ENCODE measurements around the gene GAS2L3. TPM values are rescaled to one million over a fixed set of nuclear protein-coding genes. Genes with fewer than 3 reads are reported as not detected.

GAS2L3 gene
- total RNA-seq, 1 experiment from 2014 or later, result 116 TPM

GRCh38 chr12:100574187-100575074 lies 947 bp downstream of the GAS2L3 start:
- Mint-ChIP-seq H3K9me3 (ENCODE audit: low read depth, unreplicated experiment) (no peaks in the 10 kb centered on the region), H3K27me3 (ENCODE audit: unreplicated experiment) (no peaks in the 10 kb centered on the region), H3K36me3 (ENCODE audit: insufficient read depth, unreplicated experiment) (peaks cover 30% of the 10 kb centered on the region), H3K4me1 (ENCODE audit: low read depth, unreplicated experiment) (peaks cover 18% of the 10 kb centered on the region), H3K27ac (ENCODE audit: unreplicated experiment) (peak overlapping the region; percentile 92), H3K4me3 (ENCODE audit: low read depth, unreplicated experiment) (peak overlapping the region; percentile 97)
- TSS peak; percentile 56 for BruUV-seq (replicated peaks)
- CTCF ChIA-PET, result no interaction called here
- DNase-seq, result peak; percentile 19
- TF ChIP-seq CTCF (IDR thresholded peaks at IDR 0.05; ENCODE audit: unreplicated experiment), result no peak
- intact Hi-C loops (cut with micrococcal nuclease; ENCODE audit: unreplicated experiment), result loop anchor here (1.0 to 5.0 kb wide), 5 partner anchors 18 to 168 kb away; no protein-coding TSS in a partner anchor

- H3K27ac Mint-ChIP-seq (ENCODE audit: unreplicated experiment), result no peak overlapping the region
- H3K27me3 Mint-ChIP-seq (ENCODE audit: unreplicated experiment), result no peaks in the 10 kb centered on the region
- H3K9me3 Mint-ChIP-seq (ENCODE audit: low read depth, unreplicated experiment), result peaks cover 2% of the 10 kb centered on the region
- TF ChIP-seq CTCF (IDR thresholded peaks at IDR 0.05; ENCODE audit: unreplicated experiment), result no peak
- no TSS peak for BruUV-seq (replicated peaks)
- peak; percentile 23 for DNase-seq
- intact Hi-C loops (cut with micrococcal nuclease; ENCODE audit: unreplicated experiment), result loop anchor here (5.0 kb wide), 2 partner anchors 56 to 166 kb away; no protein-coding TSS in a partner anchor
- peaks cover 18% of the 10 kb centered on the region for H3K4me1 Mint-ChIP-seq (ENCODE audit: low read depth, unreplicated experiment)
- no peak overlapping the region for H3K4me3 Mint-ChIP-seq (ENCODE audit: low read depth, unreplicated experiment)
- CTCF ChIA-PET, result interaction anchor here (0.8 kb wide), 1 partner anchor 77 kb away, joined by 3 read pairs; no protein-coding TSS in a partner anchor
- peaks cover 30% of the 10 kb centered on the region for H3K36me3 Mint-ChIP-seq (ENCODE audit: insufficient read depth, unreplicated experiment)
Measured at GRCh38 chr12:100576331-100577036, 3.0 kb downstream of the GAS2L3 start.

- H3K4me3 Mint-ChIP-seq (ENCODE audit: low read depth, unreplicated experiment), result no peak overlapping the region
- H3K36me3 Mint-ChIP-seq (ENCODE audit: insufficient read depth, unreplicated experiment), result peaks cover 25% of the 10 kb centered on the region
- no peak overlapping the region for H3K27ac Mint-ChIP-seq (ENCODE audit: unreplicated experiment)
- CTCF ChIA-PET, result no interaction called here
- DNase-seq, result no peak
- no TSS peak for BruUV-seq (replicated peaks)
- H3K4me1 Mint-ChIP-seq (ENCODE audit: low read depth, unreplicated experiment), result peaks cover 18% of the 10 kb centered on the region
- H3K9me3 Mint-ChIP-seq (ENCODE audit: low read depth, unreplicated experiment), result peaks cover 12% of the 10 kb centered on the region
- intact Hi-C loops (cut with micrococcal nuclease; ENCODE audit: unreplicated experiment), result loop anchor here (5.0 kb wide), 2 partner anchors 53 to 163 kb away; no protein-coding TSS in a partner anchor
- no peaks in the 10 kb centered on the region for H3K27me3 Mint-ChIP-seq (ENCODE audit: unreplicated experiment)
- TF ChIP-seq CTCF (IDR thresholded peaks at IDR 0.05; ENCODE audit: unreplicated experiment), result no peak
Measured at GRCh38 chr12:100578923-100579322, 5.4 kb downstream of the GAS2L3 start.

- peaks cover 21% of the 10 kb centered on the region for H3K36me3 Mint-ChIP-seq (ENCODE audit: insufficient read depth, unreplicated experiment)
Measured at GRCh38 chr12:100579844-100580243, 6.4 kb downstream of the GAS2L3 start.

More at GRCh38 chr12:100579844-100580243, 6.4 kb downstream of the GAS2L3 start:
- TF ChIP-seq CTCF (IDR thresholded peaks at IDR 0.05; ENCODE audit: unreplicated experiment), result no peak
- Mint-ChIP-seq H3K9me3 (ENCODE audit: low read depth, unreplicated experiment) (peaks cover 12% of the 10 kb centered on the region), H3K4me1 (ENCODE audit: low read depth, unreplicated experiment) (peaks cover 18% of the 10 kb centered on the region), H3K27me3 (ENCODE audit: unreplicated experiment) (no peaks in the 10 kb centered on the region), H3K4me3 (ENCODE audit: low read depth, unreplicated experiment) (no peak overlapping the region), H3K27ac (ENCODE audit: unreplicated experiment) (no peak overlapping the region)
- BruUV-seq (replicated peaks), result no TSS peak
- intact Hi-C loops (cut with micrococcal nuclease; ENCODE audit: unreplicated experiment), result loop anchor here (5.0 kb wide), 2 partner anchors 52 to 162 kb away; no protein-coding TSS in a partner anchor
- CTCF ChIA-PET, result interaction anchor here (0.5 kb wide), 1 partner anchor 1482 kb away, joined by 5 read pairs; no protein-coding TSS in a partner anchor
- DNase-seq, result no peak

Measured in Calu3 (cell line).